Smooth muscle cell (in vitro differentiated cells): ENCODE results near the gene CST11. TPM values are rescaled to one million over a fixed set of nuclear protein-coding genes. Genes with fewer than 3 reads are reported as not detected.

Source experiments
- DNase-seq: peaks from one replicate; lab custom pipeline; 2025; ENCODE audit not compliant: unreplicated experiment; lab: John Stamatoyannopoulos, UW
- H2AFZ ChIP-seq: fragments of 200-600 bp; sonication (generic); 2 replicates; pipeline ENCODE4 v1.6.0; 2016; ENCODE audit warnings: antibody characterized with exemption, low read depth, mild to moderate bottlenecking
- H3F3A ChIP-seq: fragments of 200-600 bp; sonication (generic); 2 replicates; pipeline ENCODE4 v1.6.0; 2017; ENCODE audit warnings: antibody characterized with exemption, low read depth
- H3K27ac ChIP-seq: fragments of 200-600 bp; sonication (generic); 2 replicates; pipeline ENCODE4 v1.5.1; 2016; ENCODE audit warnings: low read depth, mild to moderate bottlenecking
- H3K27me3 ChIP-seq: fragments of 200-600 bp; sonication (generic); 2 replicates; pipeline ENCODE4 v1.6.1; 2016; ENCODE audit warnings: low read depth, mild to moderate bottlenecking
- H3K36me3 ChIP-seq: fragments of 200-600 bp; sonication (generic); 2 replicates; pipeline ENCODE4 v1.5.1; 2016; ENCODE audit warnings: low read depth
- H3K4me1 ChIP-seq: fragments of 200-600 bp; sonication (generic); 2 replicates; pipeline ENCODE4 v1.5.1; 2016; ENCODE audit warnings: low read depth
- H3K4me2 ChIP-seq: fragments of 200-600 bp; sonication (generic); 2 replicates; pipeline ENCODE4 v1.6.0; 2016; ENCODE audit warnings: mild to moderate bottlenecking
- H3K4me3 ChIP-seq: fragments of 200-600 bp; sonication (generic); 2 replicates; pipeline ENCODE4 v1.5.1; 2016; ENCODE audit warnings: mild to moderate bottlenecking
- H3K79me2 ChIP-seq: fragments of 200-600 bp; sonication (generic); 2 replicates; pipeline ENCODE4 v1.6.0; 2016; ENCODE audit warnings: low read depth, mild to moderate bottlenecking
- H3K9ac ChIP-seq: fragments of 200-600 bp; sonication (generic); 2 replicates; pipeline ENCODE4 v1.6.0; 2016; ENCODE audit warnings: low read depth
- H3K9me3 ChIP-seq: fragments of 200-600 bp; sonication (generic); replicated peaks from 2 replicates; pipeline ENCODE4 v1.5.1; 2016; ENCODE audit warnings: low read depth
- H4K20me1 ChIP-seq: fragments of 200-600 bp; sonication (generic); 2 replicates; pipeline ENCODE4 v1.6.0; 2016; ENCODE audit warnings: low read depth
- CTCF ChIP-seq: fragments of 200-600 bp; sonication (generic); IDR thresholded peaks from 2 replicates; pipeline ENCODE4 v1.5.1; 2017; ENCODE audit warnings: borderline replicate concordance, mild to moderate bottlenecking, antibody characterized with exemption; ENCODE audit not compliant: insufficient read depth, poor library complexity, severe bottlenecking
- WGBS: methylation state at CpG from one replicate; pipeline ENCODE4 v1.1.7; 2016; ENCODE audit warnings: low lambda C conversion rate; 5-methylcytosine and 5-hydroxymethylcytosine counted together
- polyA plus RNA-seq: library from polyadenylated mRNA; unstranded; fragments of >200 nt; fragmentation: Nextera tagmentation; extraction: Ambion mirVana; gene quantifications from 2 replicates; pipeline ENCODE4 v1.2.1, GENCODE V29; 2016
- total RNA-seq: library from RNA; depleted of rRNA; stranded (reverse); fragments of >200 nt; gene quantifications from 2 replicates; pipeline ENCODE4 v1.2.3, GENCODE V29; 2014

The CST11 gene
- total and polyA plus RNA-seq, 2 experiments from 2014 or later: not detected

- DNase-seq: no peak
- Histone ChIP-seq H3K27me3 (no peaks in the 10 kb centered on the region), H3K9ac (no peak overlapping the region), H3F3A (no peaks in the 10 kb centered on the region), H3K4me1 (no peaks in the 10 kb centered on the region), H3K9me3 (no peaks in the 10 kb centered on the region), H3K27ac (no peak overlapping the region), H4K20me1 (no peaks in the 10 kb centered on the region), H2AFZ (no peak overlapping the region), H3K36me3 (no peaks in the 10 kb centered on the region), H3K4me3 (no peak overlapping the region), H3K4me2 (no peak overlapping the region), H3K79me2 (no peaks in the 10 kb centered on the region)
- 42% methylated on average over 11 of the region's 11 CpGs for WGBS
- TF ChIP-seq CTCF: no peak
These were observed 654 bp downstream of the CST11 start for GRCh38 chr20:23451956-23452487.

DNA sequence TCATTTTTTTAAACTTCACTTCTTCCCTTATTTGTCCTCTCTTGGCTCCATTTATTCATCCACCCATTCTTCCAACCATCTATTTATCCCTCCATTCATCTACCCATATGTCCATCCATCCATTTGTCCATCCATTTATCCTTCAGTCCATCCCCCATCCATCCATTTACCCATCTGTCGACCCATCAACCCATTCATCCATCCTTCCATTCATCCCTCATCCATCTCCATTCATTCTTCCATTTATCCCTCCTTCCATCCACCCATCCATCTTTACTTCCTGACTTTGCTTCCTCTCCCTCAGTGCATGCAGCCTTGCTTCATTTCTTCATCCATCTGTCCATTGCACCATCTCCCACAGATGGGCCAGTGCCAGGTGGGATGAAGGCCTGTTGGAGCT is 1.8 kb downstream of the CST11 start:
- Histone ChIP-seq H3K27ac (no peak overlapping the region), H3K4me3 (no peak overlapping the region), H3K9ac (no peak overlapping the region), H3K4me2 (no peak overlapping the region), H3K27me3 (no peaks in the 10 kb centered on the region), H2AFZ (no peak overlapping the region), H3F3A (no peaks in the 10 kb centered on the region), H3K9me3 (no peaks in the 10 kb centered on the region), H3K79me2 (no peaks in the 10 kb centered on the region), H3K4me1 (no peaks in the 10 kb centered on the region), H3K36me3 (no peaks in the 10 kb centered on the region), H4K20me1 (no peaks in the 10 kb centered on the region)
- no peak for DNase-seq
- no peak for TF ChIP-seq CTCF
- WGBS: 96% methylated on average over 1 of the region's 1 CpG

DNA sequence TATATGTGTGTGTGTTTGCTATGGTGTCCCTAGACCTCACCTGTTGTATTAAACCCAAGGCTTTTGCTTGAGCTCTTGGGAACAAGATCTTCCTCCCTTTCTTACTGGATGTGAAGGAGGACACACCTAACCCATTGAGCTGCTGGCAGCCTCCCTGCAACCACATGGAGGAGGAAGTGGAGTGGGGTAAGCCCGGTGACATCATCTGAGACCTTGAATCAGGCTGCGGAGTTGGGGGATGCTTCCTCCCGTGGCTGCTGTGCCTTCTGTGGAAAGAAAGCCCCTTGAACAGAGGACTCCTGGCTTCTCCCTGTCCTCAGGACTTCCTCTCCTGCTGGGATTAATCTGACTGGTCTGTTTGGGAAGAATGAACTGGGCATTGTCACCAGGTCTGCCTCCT is 3.3 kb downstream of the CST11 start:
- Histone ChIP-seq H2AFZ (no peak overlapping the region), H3K36me3 (no peaks in the 10 kb centered on the region), H4K20me1 (no peaks in the 10 kb centered on the region), H3F3A (no peaks in the 10 kb centered on the region), H3K27ac (no peak overlapping the region), H3K9me3 (no peaks in the 10 kb centered on the region), H3K79me2 (no peaks in the 10 kb centered on the region), H3K9ac (no peak overlapping the region), H3K4me3 (no peak overlapping the region), H3K4me2 (no peak overlapping the region), H3K27me3 (no peaks in the 10 kb centered on the region), H3K4me1 (no peaks in the 10 kb centered on the region)
- no peak for DNase-seq
- WGBS: 73% methylated on average over 3 of the region's 3 CpGs
- TF ChIP-seq CTCF: no peak

GRCh38 chr20:23448167-23448566 is 4.5 kb downstream of the CST11 start:
- WGBS: 98% methylated on average over 5 of the region's 5 CpGs
- Histone ChIP-seq H3K27me3 (no peaks in the 10 kb centered on the region), H2AFZ (no peak overlapping the region), H3K4me1 (no peaks in the 10 kb centered on the region), H3K27ac (no peak overlapping the region), H3F3A (no peaks in the 10 kb centered on the region), H3K4me2 (no peak overlapping the region), H3K79me2 (no peaks in the 10 kb centered on the region), H3K4me3 (no peak overlapping the region), H3K9ac (no peak overlapping the region), H3K9me3 (no peaks in the 10 kb centered on the region), H3K36me3 (no peaks in the 10 kb centered on the region), H4K20me1 (no peaks in the 10 kb centered on the region)
- no peak for TF ChIP-seq CTCF
- no peak for DNase-seq
